HG03066 (cell line): Measurements from ENCODE around the gene NUMA1.

ENCODE experiments used
- ATAC-seq: cut with Tn5 transposase; IDR thresholded peaks from one replicate; pipeline ENCODE4 v1.9.1; 2021; ENCODE audit warnings: low read depth; ENCODE audit not compliant: unreplicated experiment

The NUMA1 gene

DNA sequence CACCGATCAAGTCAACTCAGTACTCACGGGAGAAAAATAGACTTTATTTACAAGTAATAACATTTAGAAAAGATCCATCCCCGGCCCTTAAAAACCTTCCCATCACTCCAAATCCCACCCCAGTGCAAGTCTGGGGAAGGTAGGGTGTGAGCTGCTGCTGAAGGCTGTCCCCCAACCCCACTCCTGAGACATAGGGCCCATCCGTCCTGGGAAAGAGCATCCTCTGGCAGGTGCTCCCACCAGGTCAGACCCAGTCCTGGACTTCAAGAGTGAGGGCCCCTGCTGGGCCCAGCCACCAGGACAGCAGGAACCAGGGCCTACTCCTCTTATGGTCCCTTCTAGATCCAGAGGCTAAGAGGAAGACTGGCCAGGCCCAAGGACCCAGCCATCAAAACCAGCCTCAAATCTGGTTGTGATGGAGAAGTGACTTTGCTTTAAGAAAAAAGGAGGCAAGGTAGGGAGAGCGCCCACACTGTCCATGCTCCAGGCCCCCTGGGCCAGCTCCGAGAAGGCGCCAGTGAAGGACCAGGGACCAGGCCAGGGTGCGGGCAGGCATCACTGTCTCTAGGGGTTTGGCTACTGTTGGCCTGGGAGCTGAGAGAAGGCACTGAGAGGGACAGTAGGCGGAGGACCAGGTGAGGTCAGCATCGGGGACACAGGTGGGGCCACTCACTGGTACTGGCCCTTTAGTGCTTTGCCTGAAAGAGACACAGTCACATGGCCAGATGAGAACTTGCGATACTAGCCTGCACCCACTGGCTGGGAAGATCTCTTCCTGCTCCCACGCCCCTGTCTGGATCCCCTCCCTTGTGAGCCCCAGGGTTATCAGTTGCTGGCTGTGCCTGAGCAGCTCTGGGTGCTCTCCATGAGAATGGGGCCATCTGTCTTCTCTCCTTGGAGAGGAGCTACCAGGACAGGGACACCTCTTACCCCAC, 77.2 kb downstream of the NUMA1 start:
- no peak for ATAC-seq

- no peak for ATAC-seq
Observed at GRCh38 chr11:72001834-72002591, 78.3 kb downstream of the NUMA1 start.

DNA sequence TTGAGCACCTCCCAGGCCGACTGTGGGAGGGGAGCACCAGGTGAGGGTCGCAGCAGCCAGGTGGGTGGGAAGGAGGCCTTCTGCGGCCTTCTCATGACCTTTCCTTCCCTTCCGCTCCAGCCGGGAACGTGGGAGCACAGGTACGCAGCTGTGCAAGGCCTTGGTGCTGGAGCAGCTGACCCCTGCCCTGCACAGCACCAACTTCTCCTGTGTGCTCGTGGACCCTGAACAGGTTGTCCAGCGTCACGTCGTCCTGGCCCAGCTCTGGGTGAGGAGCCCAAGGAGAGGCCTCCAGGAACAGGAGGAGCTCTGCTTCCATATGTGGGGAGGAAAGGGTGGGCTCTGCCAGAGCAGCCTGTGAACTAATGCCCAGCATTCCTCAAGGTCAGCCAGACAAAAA, 79.1 kb downstream of the NUMA1 start:
- no peak for ATAC-seq

DNA sequence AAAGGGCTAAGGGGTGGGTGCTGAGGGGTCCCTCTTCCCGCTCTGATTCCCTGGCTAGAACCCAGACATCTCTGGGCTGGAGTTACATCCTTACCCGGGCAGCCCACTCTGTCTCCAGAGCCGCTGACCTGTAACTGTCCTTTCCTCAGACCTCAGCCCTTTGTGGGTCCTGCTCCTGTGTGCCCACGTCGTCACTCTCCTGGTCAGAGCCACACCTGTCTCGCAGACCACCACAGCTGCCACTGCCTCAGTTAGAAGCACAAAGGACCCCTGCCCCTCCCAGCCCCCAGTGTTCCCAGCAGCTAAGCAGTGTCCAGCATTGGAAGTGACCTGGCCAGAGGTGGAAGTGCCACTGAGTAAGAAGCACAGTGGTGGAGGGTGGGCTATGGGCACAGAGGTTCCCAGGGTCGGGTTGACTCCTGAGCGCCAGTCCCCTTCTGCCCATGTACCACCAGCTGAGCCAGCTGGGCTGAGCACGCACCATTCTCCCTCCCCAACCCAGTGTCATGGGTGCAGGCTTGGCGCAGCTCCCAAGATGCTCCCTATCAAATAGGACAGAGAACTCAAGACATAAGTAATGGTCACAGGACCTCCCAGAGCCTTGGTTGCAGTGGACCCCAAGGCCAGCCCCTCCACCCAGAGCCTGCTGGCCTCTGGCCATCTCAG, 80.0 kb downstream of the NUMA1 start:
- no peak for ATAC-seq

DNA sequence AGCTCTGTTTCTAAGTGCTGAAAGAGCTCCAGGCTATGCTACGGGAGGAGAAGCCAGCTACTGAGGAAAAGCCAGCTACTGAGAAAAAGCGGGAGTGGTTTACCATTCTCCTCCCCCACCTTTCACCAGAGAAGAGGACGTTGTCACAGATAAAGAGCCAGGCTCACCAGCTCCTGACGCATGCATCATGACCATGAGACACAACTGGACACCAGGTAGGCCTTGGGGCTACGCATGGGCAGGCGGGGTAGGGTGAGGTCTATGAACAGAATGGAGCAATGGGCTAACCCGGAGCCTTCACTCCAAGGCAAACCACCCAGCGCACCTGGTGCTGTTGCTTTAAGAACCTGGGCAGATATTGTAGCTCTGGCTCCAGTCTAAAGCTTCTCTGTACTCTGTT, 80.5 kb downstream of the NUMA1 start:
- ATAC-seq = no peak

DNA sequence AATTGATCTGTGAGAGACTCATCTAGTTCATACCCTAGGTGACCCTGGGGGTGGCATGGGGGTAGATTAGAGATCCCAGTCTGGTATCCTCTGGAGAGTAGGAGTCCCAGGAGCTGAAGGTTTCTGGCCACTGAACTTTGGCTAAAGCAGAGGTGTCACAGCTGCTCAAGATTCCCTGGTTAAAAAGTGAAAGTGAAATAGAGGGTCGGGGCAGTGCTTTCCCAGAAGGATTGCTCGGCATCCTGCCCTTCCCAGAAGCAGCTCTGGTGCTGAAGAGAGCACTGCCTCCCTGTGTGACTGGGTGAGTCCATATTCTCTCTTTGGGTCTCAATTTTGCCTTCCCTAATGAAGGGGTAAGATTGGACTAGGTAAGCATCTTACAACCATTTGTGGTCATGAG, 81.0 kb downstream of the NUMA1 start:
- ATAC-seq = no peak

- ATAC-seq = no peak
Observed at GRCh38 chr11:71998649-71999310, 81.6 kb downstream of the NUMA1 start, which contains the start of gene IL18BP. Gene IL18BP (plus strand): TSS chr11:71998909. CDS start chr11:71999985, 1,076 bp downstream.

DNA sequence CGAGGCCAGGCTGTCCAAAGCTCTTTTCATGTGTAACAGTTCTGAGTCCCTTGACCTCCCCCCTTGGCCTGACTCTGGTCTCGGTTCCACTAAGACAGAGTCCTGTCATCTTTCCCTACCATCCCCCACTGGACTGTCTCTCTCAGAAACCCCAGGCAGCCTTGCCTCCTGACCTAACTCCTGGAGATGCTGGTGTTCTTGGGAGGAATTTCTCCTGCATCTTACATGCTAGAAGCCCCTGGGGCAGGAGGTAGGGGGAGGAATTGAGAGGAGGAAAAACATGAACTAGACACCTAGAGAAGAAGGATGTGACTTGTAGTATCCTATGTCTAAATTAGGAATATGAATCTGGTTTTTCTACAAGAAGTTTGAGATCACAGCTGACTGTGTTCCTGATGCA, 82.3 kb downstream of the NUMA1 start:
- ATAC-seq = no peak

GRCh38 chr11:71997594-71997993, 82.7 kb downstream of the NUMA1 start:
- no peak for ATAC-seq

DNA sequence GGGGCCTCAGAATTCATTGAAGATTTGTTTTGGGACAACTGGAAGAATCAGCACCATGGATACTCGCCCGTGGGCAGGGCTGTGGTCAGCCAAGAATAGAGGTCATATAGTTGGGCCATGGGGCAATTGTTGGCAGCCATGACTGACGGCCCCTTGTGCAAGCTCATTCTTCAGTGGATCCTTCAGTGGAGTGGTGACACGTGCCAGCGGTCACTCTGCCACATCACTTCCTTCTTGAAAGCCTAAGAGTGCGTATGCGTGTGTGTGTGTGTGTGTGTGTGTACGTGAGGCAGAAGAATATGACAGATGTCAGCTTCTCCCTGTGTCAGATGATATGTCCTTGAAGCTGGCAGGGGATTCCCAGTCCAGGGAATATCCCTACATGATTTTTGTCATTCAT, 83.4 kb downstream of the NUMA1 start:
- ATAC-seq = no peak

GRCh38 chr11:71996517-71996916, 83.8 kb downstream of the NUMA1 start:
- no peak for ATAC-seq

DNA sequence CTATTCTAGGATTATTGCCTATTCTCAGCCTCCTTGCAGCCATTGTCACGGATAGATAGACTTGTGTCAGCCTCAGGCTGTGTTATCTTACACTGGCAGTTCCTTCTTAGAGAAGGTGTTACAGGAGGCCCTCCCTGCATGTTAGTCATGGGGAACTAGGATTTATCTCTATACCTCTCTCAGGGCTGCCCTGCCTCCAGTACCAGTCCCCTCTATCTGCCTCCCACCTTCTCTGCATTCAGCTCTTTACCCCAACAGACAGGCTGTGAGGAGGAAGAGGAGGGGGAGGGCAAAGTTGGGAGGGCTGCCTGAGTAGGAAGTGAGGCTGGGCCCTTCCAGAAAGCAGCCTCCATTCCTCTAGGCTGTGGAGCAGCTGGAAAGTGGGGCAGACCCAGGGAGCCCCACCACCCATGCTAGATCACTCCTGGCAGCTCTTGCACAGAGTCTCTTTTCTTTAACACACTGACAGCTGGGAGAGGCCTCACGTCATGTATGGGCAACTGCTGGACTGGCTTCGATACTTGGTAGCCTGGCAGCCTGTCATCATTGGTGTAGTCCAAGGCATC, 84.5 kb downstream of the NUMA1 start:
- ATAC-seq = no peak

DNA sequence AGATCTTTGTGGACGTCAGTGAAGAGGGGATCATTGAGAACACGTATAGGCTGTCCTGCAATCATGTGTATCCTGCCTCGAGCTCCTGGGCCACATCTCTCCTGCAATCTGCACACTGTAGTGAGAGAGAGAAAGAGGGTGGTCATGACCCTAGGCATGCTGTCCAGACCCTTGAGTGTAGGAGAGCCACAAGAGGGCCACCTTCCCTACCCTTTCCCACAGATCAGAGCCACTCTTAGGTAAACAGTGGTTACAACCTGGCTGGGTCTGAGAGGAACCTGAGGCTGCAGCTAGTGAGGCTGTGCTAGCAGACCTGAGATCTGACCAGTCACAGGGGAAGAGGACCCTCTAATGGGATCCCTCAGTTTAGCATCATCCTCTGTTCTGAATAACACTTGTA, 85.6 kb downstream of the NUMA1 start:
- no peak for ATAC-seq

- no peak for ATAC-seq
Observed at GRCh38 chr11:71992136-71992730, 88.1 kb downstream of the NUMA1 start.

- ATAC-seq = no peak
Observed at GRCh38 chr11:71991494-71991893, 88.8 kb downstream of the NUMA1 start.

DNA sequence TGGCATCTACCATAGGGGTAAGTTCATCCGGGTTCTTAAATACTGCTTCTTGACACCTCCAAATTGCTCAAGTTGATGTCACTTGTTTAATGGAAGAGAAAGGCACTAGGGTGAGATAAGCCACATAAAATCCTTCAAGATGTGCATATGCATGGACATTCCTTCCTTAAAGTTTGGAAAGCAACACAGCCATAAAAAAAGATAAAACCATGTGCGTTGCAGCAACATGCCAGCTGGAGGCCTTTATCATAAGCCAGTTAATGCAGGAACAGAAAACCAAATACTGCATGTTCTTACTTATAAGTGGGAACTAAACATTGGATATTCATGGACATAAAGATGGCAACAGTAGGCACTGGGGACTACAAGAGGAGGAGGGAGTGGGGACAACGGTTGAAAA, 89.6 kb downstream of the NUMA1 start:
- no peak for ATAC-seq

DNA sequence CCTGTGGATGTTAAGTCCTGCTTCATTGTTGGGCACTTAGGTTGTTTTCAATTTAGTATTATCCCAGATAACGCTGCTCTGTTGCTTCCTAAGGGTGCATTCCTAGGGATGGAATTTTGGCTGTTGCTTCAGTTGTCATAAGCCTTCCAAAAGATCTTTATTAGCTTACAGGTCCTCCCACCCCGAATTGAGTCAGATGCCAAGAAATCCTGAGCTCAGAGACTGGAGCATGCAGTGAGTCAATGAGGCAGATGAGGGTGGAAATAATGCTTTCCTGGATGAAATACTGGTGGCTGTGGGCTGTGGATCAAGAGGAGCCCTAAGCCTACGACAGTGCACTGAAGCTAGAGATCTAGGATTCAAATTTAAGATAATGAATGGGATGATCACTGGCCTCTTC, 92.3 kb downstream of the NUMA1 start:
- ATAC-seq = no peak

- no peak for ATAC-seq
Observed at GRCh38 chr11:71987521-71987920, 92.8 kb downstream of the NUMA1 start.

DNA sequence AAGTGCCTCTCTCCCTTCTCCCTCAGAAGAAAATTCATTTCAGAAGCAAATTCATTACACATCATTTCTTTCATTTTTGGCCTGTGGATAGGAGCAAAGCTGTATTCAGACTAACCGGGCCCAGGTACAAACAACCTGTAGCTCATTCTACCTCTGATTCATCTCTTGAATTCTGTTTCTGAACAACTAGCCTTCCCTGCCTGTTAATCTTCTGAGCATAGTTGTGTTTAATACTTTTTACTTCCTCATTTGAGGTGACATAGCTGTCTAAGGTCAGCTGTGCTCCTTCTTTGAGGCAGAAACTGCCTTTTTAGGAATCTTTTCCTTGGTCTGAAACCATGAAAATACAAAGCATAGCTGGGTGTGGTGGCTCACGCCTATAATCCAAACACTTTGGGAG, 94.2 kb downstream of the NUMA1 start:
- ATAC-seq = no peak

DNA sequence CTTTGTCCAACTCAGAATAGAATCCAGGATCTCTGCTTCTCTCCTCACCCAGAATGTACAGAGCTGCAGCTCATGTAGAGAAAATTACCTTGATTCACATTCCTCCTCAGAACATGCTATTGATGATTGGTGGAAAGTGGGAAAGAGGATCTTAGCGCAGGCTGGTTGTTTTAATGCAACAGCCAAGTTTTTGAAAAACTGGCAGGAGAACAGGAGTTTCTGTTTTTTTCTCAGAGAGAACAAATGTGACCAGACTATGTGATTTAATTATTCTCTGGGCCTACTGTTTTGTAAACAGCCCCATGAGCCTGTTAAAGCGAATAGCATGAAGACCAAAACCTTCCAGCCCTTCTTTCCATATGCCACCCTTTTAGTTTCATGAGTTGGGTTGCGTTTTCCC, 100.7 kb downstream of the NUMA1 start:
- no peak for ATAC-seq
